ENCODE measurements around the gene ATAD2B. TPM values are rescaled to one million over a fixed set of nuclear protein-coding genes. Genes with fewer than 3 reads are reported as not detected.

ATAD2B gene
- total and polyA plus RNA-seq, 11 donors = 2.8 to 13.3 (median 8.1) TPM

- Histone ChIP-seq H3K27ac (no peak overlapping the region), H3K36me3 (no peaks in the 10 kb centered on the region), H3K4me3 (no peak overlapping the region), H3K9me3 (no peaks in the 10 kb centered on the region), H3K4me1 (peaks cover 0 to 37% (median 19%) of the 10 kb centered on the region in 12 donors), H3K27me3 (no peaks in the 10 kb centered on the region)
- DNase-seq = no peak
- WGBS, 4 donors = 49 to 64% (median 60%) methylated on average over 3 of the region's 3 CpGs
- TF ChIP-seq CTCF (IDR thresholded peaks at IDR 0.05) (no peak), POLR2A (IDR thresholded peaks at IDR 0.05) (no peak)
- intact Hi-C loops (cut with DNase I) = no loop called here
- no peak for ATAC-seq
These were observed 10.1 kb downstream of the ATAD2B start for GRCh38 chr2:23916727-23917405.

GRCh38 chr2:23915327-23915726, 11.6 kb downstream of the ATAD2B start:
- H3K27ac ChIP-seq = no peak overlapping the region
- H3K4me1 ChIP-seq = peaks cover 0 to 37% (median 13%) of the 10 kb centered on the region in 12 donors
- H3K4me3 ChIP-seq = no peak overlapping the region
- H3K9me3 ChIP-seq = no peaks in the 10 kb centered on the region
- no peak for DNase-seq
- no peak for ATAC-seq
- intact Hi-C loops (cut with DNase I) = no loop called here
- no peaks in the 10 kb centered on the region for H3K36me3 ChIP-seq
- TF ChIP-seq POLR2A (IDR thresholded peaks at IDR 0.05) (no peak), CTCF (IDR thresholded peaks at IDR 0.05) (no peak)
- no peaks in the 10 kb centered on the region for H3K27me3 ChIP-seq
- WGBS, 4 donors = 86 to 91% (median 89%) methylated on average over 7 of the region's 7 CpGs

GRCh38 chr2:23912054-23912453, 14.9 kb downstream of the ATAD2B start:
- TF ChIP-seq CTCF (IDR thresholded peaks at IDR 0.05) (no peak), POLR2A (IDR thresholded peaks at IDR 0.05) (no peak)
- DNase-seq = no peak
- 84 to 88% (median 85%) methylated on average over 3 of the region's 3 CpGs for WGBS, 4 donors
- Histone ChIP-seq H3K27me3 (no peaks in the 10 kb centered on the region), H3K9me3 (no peaks in the 10 kb centered on the region), H3K36me3 (no peaks in the 10 kb centered on the region), H3K27ac (no peak overlapping the region), H3K4me3 (no peak overlapping the region), H3K4me1 (peaks cover 0 to 21% (median 8%) of the 10 kb centered on the region in 12 donors)
- intact Hi-C loops (cut with DNase I) = no loop called here
- ATAC-seq = no peak

GRCh38 chr2:23905155-23905554, 21.8 kb downstream of the ATAD2B start:
- no peak for ATAC-seq
- Histone ChIP-seq H3K9me3 (no peaks in the 10 kb centered on the region), H3K4me3 (no peak overlapping the region), H3K27ac (no peak overlapping the region), H3K4me1 (peaks cover 0 to 43% (median 22%) of the 10 kb centered on the region in 12 donors), H3K27me3 (no peaks in the 10 kb centered on the region), H3K36me3 (no peaks in the 10 kb centered on the region)
- DNase-seq = no peak
- 64 to 78% (median 68%) methylated on average over 2 of the region's 2 CpGs for WGBS, 4 donors
- TF ChIP-seq POLR2A (IDR thresholded peaks at IDR 0.05) = no peak
- TF ChIP-seq CTCF (IDR thresholded peaks at IDR 0.05) = no peak
- intact Hi-C loops (cut with DNase I) = no loop called here

Data from heart left ventricle (tissue), 16 donors.